Activated CD8-positive, alpha-beta memory T cell treated with anti-CD3 and anti-CD28 coated beads for 4 hours (primary cell): ENCODE data around the gene INO80C.

Source experiments
- DNase-seq, 2 donors: peaks; one replicate each; pipeline ENCODE4 v3.0.0-alpha.2; 2020; ENCODE audit warnings: low read depth in 2 of 2

The INO80C gene

GRCh38 chr18:35513181-35513936, 15.6 kb upstream of the INO80C start:
- no peak for DNase-seq

GRCh38 chr18:35512761-35513160, 15.0 kb upstream of the INO80C start:
- DNase-seq: no peak

GRCh38 chr18:35511833-35512232, 14.1 kb upstream of the INO80C start:
- no peak for DNase-seq

GRCh38 chr18:35511428-35511827, 13.7 kb upstream of the INO80C start:
- no peak for DNase-seq

GRCh38 chr18:35510076-35510651, 12.4 kb upstream of the INO80C start:
- DNase-seq: no peak

GRCh38 chr18:35508746-35509338, 11.1 kb upstream of the INO80C start:
- DNase-seq: no peak

- DNase-seq: no peak
Measured at GRCh38 chr18:35508030-35508429, 10.3 kb upstream of the INO80C start.

- DNase-seq: no peak
Measured at GRCh38 chr18:35507623-35508022, 9.9 kb upstream of the INO80C start.

- no peak for DNase-seq
Measured at GRCh38 chr18:35507192-35507591, 9.4 kb upstream of the INO80C start.

GRCh38 chr18:35506024-35506712, 8.4 kb upstream of the INO80C start:
- no peak for DNase-seq

GRCh38 chr18:35504996-35505395, 7.2 kb upstream of the INO80C start:
- no peak for DNase-seq

GRCh38 chr18:35502052-35502451, 4.3 kb upstream of the INO80C start:
- no peak for DNase-seq

- DNase-seq: no peak
Measured at GRCh38 chr18:35501369-35501768, 3.6 kb upstream of the INO80C start.

- no peak for DNase-seq
Measured at GRCh38 chr18:35500113-35500512, 2.4 kb upstream of the INO80C start.

- DNase-seq: no peak
Measured at GRCh38 chr18:35497027-35497369, 762 bp downstream of the INO80C start.

- DNase-seq: no peak
Measured at GRCh38 chr18:35495536-35496314, 2.0 kb downstream of the INO80C start.

GRCh38 chr18:35494251-35495220, 3.2 kb downstream of the INO80C start:
- no peak for DNase-seq

GRCh38 chr18:35491700-35492077, 6.1 kb downstream of the INO80C start:
- no peak for DNase-seq

- no peak for DNase-seq
Measured at GRCh38 chr18:35490894-35491699, 6.7 kb downstream of the INO80C start.

- DNase-seq: no peak
Measured at GRCh38 chr18:35489913-35490490, 7.8 kb downstream of the INO80C start.
